Neural cell (in vitro differentiated cells): Measurements from ENCODE around the gene GJB2. TPM values are rescaled to one million over a fixed set of nuclear protein-coding genes. Genes with fewer than 3 reads are reported as not detected.

Experiments used
- H2AFZ ChIP-seq: fragments of 200-600, 300-800 bp; sonication (generic), shearing (Covaris generic); 2 replicates; pipeline ENCODE4 v1.6.0; 2014; ENCODE audit warnings: low read depth, mild to moderate bottlenecking, antibody characterized with exemption, low read length, moderate library complexity
- H3F3A ChIP-seq: fragments of 200-600 bp; shearing (Covaris generic); 2 replicates; pipeline ENCODE4 v1.6.1; 2016; ENCODE audit warnings: mild to moderate bottlenecking, moderate library complexity, mixed read lengths, antibody characterized with exemption, low read length; ENCODE audit not compliant: insufficient read depth, poor library complexity, severe bottlenecking
- H3K27ac ChIP-seq: fragments of 200-600, 300-800 bp; sonication (generic), shearing (Covaris generic); 2 replicates; pipeline ENCODE4 v1.5.1; 2014; ENCODE audit warnings: mild to moderate bottlenecking, low read length, moderate library complexity
- H3K27me3 ChIP-seq: fragments of 300-800, 200-600 bp; sonication (generic), shearing (Covaris generic); 2 replicates; pipeline ENCODE4 v1.6.0; 2014; ENCODE audit warnings: mild to moderate bottlenecking, low read depth, low read length, moderate library complexity; ENCODE audit not compliant: insufficient read depth
- H3K36me3 ChIP-seq: fragments of 300-800, 200-600 bp; sonication (generic), shearing (Covaris generic); 2 replicates; pipeline ENCODE4 v1.5.1; 2014; ENCODE audit warnings: mild to moderate bottlenecking, antibody characterized with exemption, low read length, moderate library complexity; ENCODE audit not compliant: insufficient read depth
- H3K4me2 ChIP-seq: fragments of 300-800, 200-600 bp; sonication (generic), shearing (Covaris generic); 2 replicates; pipeline ENCODE4 v1.6.0; 2014; ENCODE audit warnings: mild to moderate bottlenecking, low read length
- H3K4me3 ChIP-seq: fragments of 300-800, 200-600 bp; sonication (generic), shearing (Covaris generic); 2 replicates; pipeline ENCODE4 v1.5.1; 2014; ENCODE audit warnings: mild to moderate bottlenecking, low read length, moderate library complexity
- H3K79me2 ChIP-seq: fragments of 200-600 bp; shearing (Covaris generic); replicated peaks from 2 replicates; pipeline ENCODE4 v1.6.0; 2014; ENCODE audit warnings: mild to moderate bottlenecking, low read length, moderate library complexity; ENCODE audit not compliant: insufficient read depth
- H3K9ac ChIP-seq: fragments of 300-800, 200-600 bp; sonication (generic), shearing (Covaris generic); 2 replicates; pipeline ENCODE4 v1.6.1; 2016; ENCODE audit warnings: mild to moderate bottlenecking, low read length, mixed read lengths
- H3K9me2 ChIP-seq: fragments of 200-600 bp; shearing (Covaris generic); 2 replicates; pipeline ENCODE4 v1.6.1; 2016; ENCODE audit warnings: mild to moderate bottlenecking, low read length, mixed read lengths; ENCODE audit not compliant: insufficient read depth
- H3K9me3 ChIP-seq: fragments of 200-600, 300-800 bp; sonication (generic), shearing (Covaris generic); 2 replicates; pipeline ENCODE4 v1.6.1; 2016; ENCODE audit warnings: mild to moderate bottlenecking, mixed run types, low read length, moderate library complexity, mixed read lengths
- H4K20me1 ChIP-seq: fragments of 200-600 bp; shearing (Covaris generic); 2 replicates; pipeline ENCODE4 v1.6.1; 2016; ENCODE audit warnings: mild to moderate bottlenecking, mixed run types; ENCODE audit not compliant: insufficient read depth
- CTCF ChIP-seq: fragments of 450-650 bp; IDR thresholded peaks from 2 replicates; pipeline ENCODE4 v1.5.1; 2014; ENCODE audit warnings: antibody characterized with exemption, mild to moderate bottlenecking, moderate library complexity; ENCODE audit not compliant: poor library complexity, severe bottlenecking
- EP300 ChIP-seq: fragments of 450-650 bp; conservative IDR thresholded peaks from 2 replicates; pipeline ENCODE4 v1.6.1; 2014; ENCODE audit warnings: antibody characterized with exemption, mild to moderate bottlenecking, moderate library complexity; ENCODE audit not compliant: poor library complexity, severe bottlenecking
- EZH2 ChIP-seq: fragments of 200-600, 300-800 bp; shearing (Covaris generic), sonication (generic); IDR thresholded peaks from 2 replicates; pipeline ENCODE4 v1.6.1; 2014; ENCODE audit warnings: antibody characterized with exemption, low read length, borderline replicate concordance, mild to moderate bottlenecking; ENCODE audit not compliant: insufficient read depth, poor library complexity, severe bottlenecking
- MXI1 ChIP-seq: fragments of 450-650 bp; conservative IDR thresholded peaks from 2 replicates; pipeline ENCODE4 v1.6.1; 2014; ENCODE audit warnings: antibody characterized with exemption, mild to moderate bottlenecking; ENCODE audit not compliant: poor library complexity, severe bottlenecking
- POLR2AphosphoS5 ChIP-seq: IDR thresholded peaks from 2 replicates; pipeline ENCODE4 v1.6.1; 2012
- RAD21 ChIP-seq: fragments of 450-650 bp; conservative IDR thresholded peaks from 2 replicates; pipeline ENCODE4 v1.6.1; 2014; ENCODE audit warnings: antibody characterized with exemption, mild to moderate bottlenecking, moderate library complexity
- SMC3 ChIP-seq: fragments of 450-650 bp; conservative IDR thresholded peaks from 2 replicates; pipeline ENCODE4 v1.6.1; 2014; ENCODE audit warnings: antibody characterized with exemption, mild to moderate bottlenecking, moderate library complexity; ENCODE audit not compliant: poor library complexity
- TAF1 ChIP-seq: IDR thresholded peaks from 2 replicates; pipeline ENCODE4 v1.6.1; 2012; ENCODE audit warnings: low read depth
- polyA plus RNA-seq: library from polyadenylated mRNA; depleted of rRNA; stranded (reverse); fragments of >200 nt; gene quantifications from 2 replicates; pipeline ENCODE4 v1.2.3, GENCODE V29; 2014
- TF ChIP-seq, protein P1 (sequence below): IDR thresholded peaks from 2 replicates; pipeline ENCODE4 v1.6.1; 2012; ENCODE audit warnings: borderline replicate concordance

GJB2 gene
- polyA plus RNA-seq, 1 donor from 2014 or later: not detected

- no peaks in the 10 kb centered on the region for H3K9me2 ChIP-seq
- no peaks in the 10 kb centered on the region for H4K20me1 ChIP-seq
- H3K4me3 ChIP-seq: no peak overlapping the region
- H3K27me3 ChIP-seq: no peaks in the 10 kb centered on the region
- H3K27ac ChIP-seq: no peak overlapping the region
- no peak overlapping the region for H3K4me2 ChIP-seq
- no peaks in the 10 kb centered on the region for H3K79me2 ChIP-seq
- H3K9ac ChIP-seq: no peak overlapping the region
- H2AFZ ChIP-seq: no peak overlapping the region
- H3K36me3 ChIP-seq: no peaks in the 10 kb centered on the region
- TF ChIP-seq SMC3: no peak
- TF ChIP-seq EP300: no peak
- no peak for TF ChIP-seq CTCF
- no peak for TF ChIP-seq POLR2AphosphoS5
- TF ChIP-seq TAF1: no peak
- no peak for TF ChIP-seq EZH2
- TF ChIP-seq, protein P1, sequence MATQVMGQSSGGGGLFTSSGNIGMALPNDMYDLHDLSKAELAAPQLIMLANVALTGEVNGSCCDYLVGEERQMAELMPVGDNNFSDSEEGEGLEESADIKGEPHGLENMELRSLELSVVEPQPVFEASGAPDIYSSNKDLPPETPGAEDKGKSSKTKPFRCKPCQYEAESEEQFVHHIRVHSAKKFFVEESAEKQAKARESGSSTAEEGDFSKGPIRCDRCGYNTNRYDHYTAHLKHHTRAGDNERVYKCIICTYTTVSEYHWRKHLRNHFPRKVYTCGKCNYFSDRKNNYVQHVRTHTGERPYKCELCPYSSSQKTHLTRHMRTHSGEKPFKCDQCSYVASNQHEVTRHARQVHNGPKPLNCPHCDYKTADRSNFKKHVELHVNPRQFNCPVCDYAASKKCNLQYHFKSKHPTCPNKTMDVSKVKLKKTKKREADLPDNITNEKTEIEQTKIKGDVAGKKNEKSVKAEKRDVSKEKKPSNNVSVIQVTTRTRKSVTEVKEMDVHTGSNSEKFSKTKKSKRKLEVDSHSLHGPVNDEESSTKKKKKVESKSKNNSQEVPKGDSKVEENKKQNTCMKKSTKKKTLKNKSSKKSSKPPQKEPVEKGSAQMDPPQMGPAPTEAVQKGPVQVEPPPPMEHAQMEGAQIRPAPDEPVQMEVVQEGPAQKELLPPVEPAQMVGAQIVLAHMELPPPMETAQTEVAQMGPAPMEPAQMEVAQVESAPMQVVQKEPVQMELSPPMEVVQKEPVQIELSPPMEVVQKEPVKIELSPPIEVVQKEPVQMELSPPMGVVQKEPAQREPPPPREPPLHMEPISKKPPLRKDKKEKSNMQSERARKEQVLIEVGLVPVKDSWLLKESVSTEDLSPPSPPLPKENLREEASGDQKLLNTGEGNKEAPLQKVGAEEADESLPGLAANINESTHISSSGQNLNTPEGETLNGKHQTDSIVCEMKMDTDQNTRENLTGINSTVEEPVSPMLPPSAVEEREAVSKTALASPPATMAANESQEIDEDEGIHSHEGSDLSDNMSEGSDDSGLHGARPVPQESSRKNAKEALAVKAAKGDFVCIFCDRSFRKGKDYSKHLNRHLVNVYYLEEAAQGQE: no peak
- TF ChIP-seq RAD21: no peak
- TF ChIP-seq MXI1: no peak
- H3F3A ChIP-seq: no peaks in the 10 kb centered on the region
- H3K9me3 ChIP-seq: no peaks in the 10 kb centered on the region
Observed at GRCh38 chr13:20175406-20175794, 17.3 kb downstream of the GJB2 start.

- Histone ChIP-seq H3K9me2 (no peaks in the 10 kb centered on the region), H3K27ac (no peak overlapping the region), H3K4me3 (no peak overlapping the region), H3F3A (no peaks in the 10 kb centered on the region), H3K9me3 (no peaks in the 10 kb centered on the region), H3K27me3 (no peaks in the 10 kb centered on the region), H3K9ac (no peak overlapping the region), H3K36me3 (no peaks in the 10 kb centered on the region), H3K4me2 (no peak overlapping the region), H3K79me2 (no peaks in the 10 kb centered on the region), H4K20me1 (no peaks in the 10 kb centered on the region), H2AFZ (no peak overlapping the region)
- TF ChIP-seq RAD21: no peak
- TF ChIP-seq EP300: no peak
- TF ChIP-seq SMC3: no peak
- TF ChIP-seq CTCF: no peak
- TF ChIP-seq POLR2AphosphoS5: no peak
- no peak for TF ChIP-seq MXI1
- TF ChIP-seq, protein P1: no peak
- TF ChIP-seq EZH2: no peak
- no peak for TF ChIP-seq TAF1
Observed at GRCh38 chr13:20174656-20175405, 17.9 kb downstream of the GJB2 start.
